Endodermal cell (in vitro differentiated cells): Measurements from ENCODE around the gene CUEDC1. TPM values are rescaled to one million over a fixed set of nuclear protein-coding genes. Genes with fewer than 3 reads are reported as not detected.
A peak's percentile ranks its signal among the peaks of the same experiment; 100 is the strongest.
"Not testable (repeated sequence)": the region's sequence is repeated elsewhere in the genome, so short reads cannot be mapped to it uniquely, and the experiment has no call there.

ENCODE experiments used
- DNase-seq: peaks from one replicate; pipeline ENCODE4 v3.0.0-alpha.2; 2017
- H3K27ac ChIP-seq: 2 replicates; pipeline ENCODE4 v1.5.1; 2013; ENCODE audit warnings: mild to moderate bottlenecking, low read depth, low read length, moderate library complexity
- H3K27me3 ChIP-seq: 2 replicates; pipeline ENCODE4 v1.6.1; 2013; ENCODE audit warnings: mild to moderate bottlenecking, low read length, moderate library complexity; ENCODE audit not compliant: insufficient read depth, control insufficient read depth, poor library complexity, severe bottlenecking
- H3K36me3 ChIP-seq: 2 replicates; pipeline ENCODE4 v1.7.0; 2013; ENCODE audit warnings: mild to moderate bottlenecking, low read length, moderate library complexity; ENCODE audit not compliant: control insufficient read depth, insufficient read depth
- H3K4me1 ChIP-seq: one replicate; pipeline ENCODE4 v1.7.0; 2013; ENCODE audit warnings: low read length; ENCODE audit not compliant: control insufficient read depth, insufficient read depth
- H3K4me3 ChIP-seq: 2 replicates; pipeline ENCODE4 v1.5.1; 2013; ENCODE audit warnings: mild to moderate bottlenecking, low read length, moderate library complexity
- H3K9ac ChIP-seq: 2 replicates; pipeline ENCODE4 v1.6.1; 2013; ENCODE audit warnings: mild to moderate bottlenecking, low read length, moderate library complexity; ENCODE audit not compliant: poor library complexity, severe bottlenecking; ENCODE audit errors: extremely low read depth
- H3K9me3 ChIP-seq: 2 replicates; pipeline ENCODE4 v1.6.1; 2013; ENCODE audit warnings: mild to moderate bottlenecking, low read length, moderate library complexity; ENCODE audit not compliant: control insufficient read depth
- H3K27ac Mint-ChIP-seq: 2 replicates; pipeline ENCODE4 v1.8.0; 2020; ENCODE audit warnings: mixed read lengths
- H3K27me3 Mint-ChIP-seq: 2 replicates; pipeline ENCODE4 v1.8.0; 2021; ENCODE audit warnings: mild to moderate bottlenecking, mixed read lengths; ENCODE audit not compliant: insufficient read depth
- H3K36me3 Mint-ChIP-seq: 2 replicates; pipeline ENCODE4 v1.8.0; 2020; ENCODE audit warnings: low read depth, mixed read lengths
- H3K4me1 Mint-ChIP-seq: 2 replicates; pipeline ENCODE4 v1.8.0; 2020; ENCODE audit warnings: mixed read lengths
- H3K4me3 Mint-ChIP-seq: 2 replicates; pipeline ENCODE4 v1.8.0; 2020; ENCODE audit warnings: mild to moderate bottlenecking, moderate library complexity, mixed read lengths
- H3K9me3 Mint-ChIP-seq: 2 replicates; pipeline ENCODE4 v1.8.0; 2020; ENCODE audit warnings: mild to moderate bottlenecking, mixed read lengths
- WGBS, 2 experiments: methylation state at CpG; one replicate each; pipeline versions ENCODE4 v1.1.5 to v1.1.7; 2013; ENCODE audit warnings: missing lambda C conversion rate in 2 of 2, mixed read lengths in 1 of 2; ENCODE audit not compliant: insufficient coverage in 1 of 2, insufficient read length in 1 of 2; 5-methylcytosine and 5-hydroxymethylcytosine counted together
- total RNA-seq, 2 donors: library from RNA; stranded (reverse); fragmentation: NEBNext Ultra II Directional in 1 of 2; extraction: Animal tissue kit (Norgen Biotek cat#: 25700) in 1 of 2; gene quantifications; 2 replicates in 1 of 2; 3 replicates in 1 of 2; pipeline ENCODE4 v1.2.1, GENCODE V29; 2021
- TF ChIP-seq, protein P1 (sequence below): fragments of 200-600 bp; sonication (generic); conservative IDR thresholded peaks from 2 replicates; pipeline ENCODE4 v1.5.0; 2021; ENCODE audit warnings: antibody characterized with exemption, mild to moderate bottlenecking

The CUEDC1 gene
- total RNA-seq, 2 donors from 2014 or later, result 11.0 to 18.7 TPM

GRCh38 chr17:57963149-57963511, 7.9 kb upstream of the CUEDC1 start:
- no peaks in the 10 kb centered on the region for H3K9me3 Mint-ChIP-seq
- H3K4me3 Mint-ChIP-seq, result no peak overlapping the region
- no peak overlapping the region for H3K27ac Mint-ChIP-seq
- DNase-seq, result peak; percentile 7
- H3K36me3 Mint-ChIP-seq, result no peaks in the 10 kb centered on the region
- Histone ChIP-seq H3K27ac (no peak overlapping the region), H3K9me3 (no peaks in the 10 kb centered on the region), H3K9ac (no peak overlapping the region), H3K4me3 (no peak overlapping the region), H3K27me3 (no peaks in the 10 kb centered on the region), H3K4me1 (peaks cover 7% of the 10 kb centered on the region), H3K36me3 (no peaks in the 10 kb centered on the region)
- TF ChIP-seq, protein P1, sequence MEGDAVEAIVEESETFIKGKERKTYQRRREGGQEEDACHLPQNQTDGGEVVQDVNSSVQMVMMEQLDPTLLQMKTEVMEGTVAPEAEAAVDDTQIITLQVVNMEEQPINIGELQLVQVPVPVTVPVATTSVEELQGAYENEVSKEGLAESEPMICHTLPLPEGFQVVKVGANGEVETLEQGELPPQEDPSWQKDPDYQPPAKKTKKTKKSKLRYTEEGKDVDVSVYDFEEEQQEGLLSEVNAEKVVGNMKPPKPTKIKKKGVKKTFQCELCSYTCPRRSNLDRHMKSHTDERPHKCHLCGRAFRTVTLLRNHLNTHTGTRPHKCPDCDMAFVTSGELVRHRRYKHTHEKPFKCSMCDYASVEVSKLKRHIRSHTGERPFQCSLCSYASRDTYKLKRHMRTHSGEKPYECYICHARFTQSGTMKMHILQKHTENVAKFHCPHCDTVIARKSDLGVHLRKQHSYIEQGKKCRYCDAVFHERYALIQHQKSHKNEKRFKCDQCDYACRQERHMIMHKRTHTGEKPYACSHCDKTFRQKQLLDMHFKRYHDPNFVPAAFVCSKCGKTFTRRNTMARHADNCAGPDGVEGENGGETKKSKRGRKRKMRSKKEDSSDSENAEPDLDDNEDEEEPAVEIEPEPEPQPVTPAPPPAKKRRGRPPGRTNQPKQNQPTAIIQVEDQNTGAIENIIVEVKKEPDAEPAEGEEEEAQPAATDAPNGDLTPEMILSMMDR, result no peak
- 86 to 93% methylated on average over 1 to 6 of the region's 6 CpGs for WGBS, 2 experiments
- peaks cover 20% of the 10 kb centered on the region for H3K27me3 Mint-ChIP-seq
- peaks cover 19% of the 10 kb centered on the region for H3K4me1 Mint-ChIP-seq

GRCh38 chr17:57962279-57963148, 7.3 kb upstream of the CUEDC1 start:
- no peak overlapping the region for H3K27ac Mint-ChIP-seq
- H3K4me3 ChIP-seq, result no peak overlapping the region
- peaks cover 20% of the 10 kb centered on the region for H3K4me1 Mint-ChIP-seq
- no peaks in the 10 kb centered on the region for H3K36me3 ChIP-seq
- H3K9ac ChIP-seq, result no peak overlapping the region
- H3K4me3 Mint-ChIP-seq, result no peak overlapping the region
- H3K27me3 Mint-ChIP-seq, result peaks cover 26% of the 10 kb centered on the region
- 81 to 91% methylated on average over 3 to 8 of the region's 8 CpGs for WGBS, 2 experiments
- peaks cover 7% of the 10 kb centered on the region for H3K4me1 ChIP-seq
- no peak overlapping the region for H3K27ac ChIP-seq
- H3K36me3 Mint-ChIP-seq, result no peaks in the 10 kb centered on the region
- TF ChIP-seq, protein P1, result no peak
- DNase-seq, result peak; percentile 33
- H3K27me3 ChIP-seq, result no peaks in the 10 kb centered on the region
- H3K9me3 ChIP-seq, result no peaks in the 10 kb centered on the region
- H3K9me3 Mint-ChIP-seq, result no peaks in the 10 kb centered on the region

DNA sequence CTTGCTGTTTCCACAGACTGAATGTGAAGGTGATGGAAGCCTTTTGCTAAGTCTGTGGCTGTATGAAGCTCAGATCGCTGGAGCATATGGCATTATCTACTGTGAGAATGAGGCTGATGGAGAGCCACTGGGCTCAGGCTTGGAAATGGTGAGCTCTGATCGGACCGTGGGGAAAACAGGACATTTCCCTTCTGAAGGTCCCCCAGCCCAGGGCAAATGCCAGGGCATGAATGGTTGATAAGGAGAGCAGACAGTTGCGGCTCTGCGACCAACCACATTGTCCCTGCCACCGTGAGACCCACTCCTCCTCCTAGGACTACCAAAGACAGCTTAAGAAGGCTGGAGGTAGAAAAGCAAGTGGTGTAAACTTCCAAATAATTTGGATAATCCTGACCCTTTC, 4.7 kb upstream of the CUEDC1 start:
- H3K9ac ChIP-seq, result no peak overlapping the region
- Mint-ChIP-seq H3K36me3 (no peaks in the 10 kb centered on the region), H3K27me3 (peaks cover 44% of the 10 kb centered on the region), H3K9me3 (no peaks in the 10 kb centered on the region), H3K4me1 (peaks cover 33% of the 10 kb centered on the region), H3K27ac (no peak overlapping the region), H3K4me3 (no peak overlapping the region)
- 86 to 100% methylated on average over 3 to 6 of the region's 6 CpGs for WGBS, 2 experiments
- no peak overlapping the region for H3K4me3 ChIP-seq
- H3K9me3 ChIP-seq, result no peaks in the 10 kb centered on the region
- DNase-seq, result peak; percentile 44
- H3K36me3 ChIP-seq, result no peaks in the 10 kb centered on the region
- TF ChIP-seq, protein P1, result no peak
- H3K27me3 ChIP-seq, result peaks cover 15% of the 10 kb centered on the region
- no peak overlapping the region for H3K27ac ChIP-seq
- H3K4me1 ChIP-seq, result peaks cover 12% of the 10 kb centered on the region

GRCh38 chr17:57958391-57958790, 3.2 kb upstream of the CUEDC1 start:
- H3K4me3 ChIP-seq, H3K36me3 ChIP-seq, H3K9me3 ChIP-seq, DNase-seq, H3K4me3 Mint-ChIP-seq, H3K27ac ChIP-seq, H3K27ac Mint-ChIP-seq, H3K36me3 Mint-ChIP-seq, H3K9me3 Mint-ChIP-seq, H3K9ac ChIP-seq: not testable (repeated sequence)
- Mint-ChIP-seq H3K4me1 (peaks cover 40% of the 10 kb centered on the region), H3K27me3 (peaks cover 50% of the 10 kb centered on the region)
- Histone ChIP-seq H3K4me1 (peaks cover 15% of the 10 kb centered on the region), H3K27me3 (peaks cover 15% of the 10 kb centered on the region)
- WGBS, 2 experiments, result 85 to 96% methylated on average over 9 to 13 of the region's 15 CpGs
